Measurements from ENCODE around the gene FDX1.

DNA sequence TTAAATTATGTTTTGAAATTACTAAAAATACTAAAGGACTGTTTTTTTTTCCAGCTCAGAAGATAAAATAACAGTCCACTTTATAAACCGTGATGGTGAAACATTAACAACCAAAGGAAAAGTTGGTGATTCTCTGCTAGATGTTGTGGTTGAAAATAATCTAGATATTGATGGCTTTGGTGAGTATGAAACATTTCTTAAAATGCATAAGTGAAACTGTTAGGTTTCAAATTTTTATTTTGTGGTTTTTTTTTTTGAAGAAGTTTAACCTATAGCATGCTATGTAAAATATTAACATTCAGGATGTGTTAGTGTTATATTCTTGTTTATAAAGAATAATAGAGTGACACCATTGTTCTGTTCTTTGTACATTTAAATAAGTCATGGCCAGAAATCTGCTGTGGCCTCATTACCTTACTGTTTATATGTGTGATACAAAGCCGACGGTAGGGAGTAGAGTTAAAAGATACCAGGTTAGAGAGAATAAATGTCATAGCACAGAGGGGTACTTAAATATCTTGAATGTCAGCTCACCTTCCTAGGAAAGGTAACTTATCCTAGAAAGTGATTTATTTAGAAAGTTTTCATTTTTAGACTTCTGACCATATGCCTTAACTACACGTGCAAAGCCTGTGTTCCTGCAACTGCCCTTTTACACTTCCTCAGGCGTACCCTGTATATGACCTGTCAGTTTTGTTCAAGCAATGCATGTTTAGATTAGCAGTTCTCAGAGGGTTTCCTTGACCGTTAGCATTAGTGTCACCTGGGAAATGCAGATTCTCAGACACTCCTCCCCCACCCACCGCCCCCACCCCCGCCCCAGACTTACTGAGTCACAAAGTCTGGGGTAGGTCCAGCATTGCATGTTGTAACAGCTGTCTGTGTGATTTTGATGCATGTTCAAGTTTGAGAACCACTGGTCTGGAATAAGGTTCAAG is 6.3 kb downstream of the FDX1 start:
- TF ChIP-seq, protein P1, sequence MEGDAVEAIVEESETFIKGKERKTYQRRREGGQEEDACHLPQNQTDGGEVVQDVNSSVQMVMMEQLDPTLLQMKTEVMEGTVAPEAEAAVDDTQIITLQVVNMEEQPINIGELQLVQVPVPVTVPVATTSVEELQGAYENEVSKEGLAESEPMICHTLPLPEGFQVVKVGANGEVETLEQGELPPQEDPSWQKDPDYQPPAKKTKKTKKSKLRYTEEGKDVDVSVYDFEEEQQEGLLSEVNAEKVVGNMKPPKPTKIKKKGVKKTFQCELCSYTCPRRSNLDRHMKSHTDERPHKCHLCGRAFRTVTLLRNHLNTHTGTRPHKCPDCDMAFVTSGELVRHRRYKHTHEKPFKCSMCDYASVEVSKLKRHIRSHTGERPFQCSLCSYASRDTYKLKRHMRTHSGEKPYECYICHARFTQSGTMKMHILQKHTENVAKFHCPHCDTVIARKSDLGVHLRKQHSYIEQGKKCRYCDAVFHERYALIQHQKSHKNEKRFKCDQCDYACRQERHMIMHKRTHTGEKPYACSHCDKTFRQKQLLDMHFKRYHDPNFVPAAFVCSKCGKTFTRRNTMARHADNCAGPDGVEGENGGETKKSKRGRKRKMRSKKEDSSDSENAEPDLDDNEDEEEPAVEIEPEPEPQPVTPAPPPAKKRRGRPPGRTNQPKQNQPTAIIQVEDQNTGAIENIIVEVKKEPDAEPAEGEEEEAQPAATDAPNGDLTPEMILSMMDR (conservative IDR thresholded peaks at IDR 0.05; ENCODE audit: low read length) = no peak
- TF ChIP-seq EZH2phosphoT487 (IDR thresholded peaks at IDR 0.05; ENCODE audit: borderline replicate concordance, low read depth, low read length) = no peak

Measured in OCI-LY7 (cell line).